CD4-positive, alpha-beta T cell treated with Interferon alpha-2 for 1 hour (primary cell): ENCODE measurements around the gene G6PC1.
"Not testable (repeated sequence)": the region's sequence is repeated elsewhere in the genome, so short reads cannot be mapped to it uniquely, and the experiment has no call there.

Experiments
- DNase-seq, 2 donors: peaks; one replicate each; pipeline ENCODE4 v3.0.0-alpha.2; 2020 to 2022

G6PC1 gene

DNA sequence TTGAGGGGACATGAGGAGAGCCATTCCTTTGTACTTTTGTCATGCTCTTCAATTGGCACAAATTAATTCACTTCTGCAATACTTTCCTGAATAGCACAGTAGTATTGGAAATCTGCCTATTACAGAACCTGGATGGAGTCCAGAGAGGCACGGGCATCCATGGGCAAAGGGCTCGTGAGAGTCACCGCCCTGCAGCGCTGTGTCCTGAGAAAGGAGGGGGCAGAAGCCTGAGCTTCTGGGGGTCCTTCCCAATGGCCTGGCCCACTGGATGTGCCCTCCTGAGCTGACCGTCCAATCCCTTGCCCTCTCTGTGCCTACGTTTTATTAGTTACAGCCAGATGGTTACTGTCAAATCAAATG is 3.5 kb downstream of the G6PC1 start:
- no peak for DNase-seq

DNA sequence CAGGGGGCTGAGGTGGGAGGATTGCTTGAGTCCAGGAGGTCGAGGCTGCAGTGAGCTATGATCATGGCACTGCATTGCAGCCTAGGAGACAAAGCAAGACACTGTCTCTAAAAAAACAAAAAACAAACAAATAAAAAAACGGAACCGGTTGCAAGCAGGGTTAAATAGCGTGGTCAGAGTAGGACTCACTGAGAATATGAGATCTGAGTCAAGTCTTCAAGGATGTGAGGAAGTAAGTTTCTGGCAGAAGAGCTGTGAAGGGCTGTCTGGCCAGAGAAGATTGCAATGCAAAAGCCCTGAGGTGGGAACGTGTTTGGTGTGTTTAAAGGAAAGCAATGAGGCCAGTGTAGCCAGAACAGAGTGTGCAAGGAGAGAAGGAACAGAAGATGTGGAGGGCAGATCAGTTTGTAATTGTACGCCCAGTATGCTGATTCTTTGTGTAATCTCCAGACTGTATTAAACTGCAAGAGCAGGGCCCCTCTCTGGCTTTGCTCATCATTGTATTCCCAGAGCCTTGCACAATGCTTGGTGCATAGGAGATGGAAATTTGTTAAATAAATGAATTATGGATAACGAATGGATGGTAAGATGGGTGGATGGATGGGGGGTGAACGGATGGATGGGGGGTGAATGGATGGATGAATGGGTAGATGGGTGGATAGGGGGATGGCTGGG is 6.3 kb downstream of the G6PC1 start:
- DNase-seq: no peak

DNA sequence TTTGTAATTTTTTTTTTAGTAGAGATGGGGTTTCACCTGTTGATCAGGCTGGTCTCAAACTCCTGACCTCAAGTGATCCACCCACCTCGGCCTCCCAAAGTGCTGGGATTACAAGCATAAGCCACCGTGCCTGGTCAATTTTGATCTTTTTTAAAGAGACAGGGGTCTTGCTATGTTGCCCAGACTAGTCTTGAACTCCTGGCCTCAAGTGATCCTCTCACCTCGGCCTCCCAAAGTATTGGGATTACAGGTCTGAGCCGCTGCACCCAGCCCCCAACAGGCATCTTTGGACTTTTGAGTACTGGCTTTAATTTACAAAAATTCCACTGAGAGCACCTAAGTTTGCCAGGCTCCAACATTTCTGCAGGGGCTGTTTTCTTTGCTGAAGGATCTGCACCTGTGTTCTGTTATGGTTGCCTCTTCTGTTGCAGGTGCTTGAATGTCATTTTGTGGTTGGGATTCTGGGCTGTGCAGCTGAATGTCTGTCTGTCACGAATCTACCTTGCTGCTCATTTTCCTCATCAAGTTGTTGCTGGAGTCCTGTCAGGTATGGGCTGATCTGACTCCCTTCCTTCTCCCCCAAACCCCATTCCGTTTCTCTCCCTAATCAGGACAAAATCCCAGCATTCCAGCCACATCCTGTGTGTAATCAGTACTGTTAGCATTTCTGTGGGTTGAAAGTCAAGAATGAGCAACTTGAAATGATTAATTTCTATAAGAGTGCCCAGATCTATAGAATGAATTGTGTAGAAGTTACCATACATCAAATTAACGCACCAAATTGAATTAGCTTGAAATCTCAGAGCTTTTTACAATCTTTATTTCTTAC is 8.5 kb downstream of the G6PC1 start:
- DNase-seq: no peak

DNA sequence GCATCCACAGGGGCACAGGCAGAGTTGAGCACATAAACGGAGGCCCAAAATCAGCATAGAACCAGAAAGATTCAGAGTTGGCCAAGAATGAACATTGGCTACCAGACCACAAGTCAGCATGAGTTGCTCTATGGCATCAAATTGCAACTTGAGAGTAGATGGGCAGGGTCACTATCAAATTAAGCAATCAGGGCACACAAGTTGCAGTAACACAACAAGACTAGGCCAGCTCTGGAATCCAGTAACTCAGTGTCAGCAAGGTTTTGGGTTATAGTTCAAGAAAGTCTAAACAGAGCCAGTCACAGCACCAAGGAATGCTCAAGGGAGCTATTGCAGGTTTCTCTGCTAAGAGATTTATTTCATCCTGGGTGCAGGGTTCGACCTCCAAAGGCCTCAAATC is 12.9 kb downstream of the G6PC1 start:
- no peak for DNase-seq

DNA sequence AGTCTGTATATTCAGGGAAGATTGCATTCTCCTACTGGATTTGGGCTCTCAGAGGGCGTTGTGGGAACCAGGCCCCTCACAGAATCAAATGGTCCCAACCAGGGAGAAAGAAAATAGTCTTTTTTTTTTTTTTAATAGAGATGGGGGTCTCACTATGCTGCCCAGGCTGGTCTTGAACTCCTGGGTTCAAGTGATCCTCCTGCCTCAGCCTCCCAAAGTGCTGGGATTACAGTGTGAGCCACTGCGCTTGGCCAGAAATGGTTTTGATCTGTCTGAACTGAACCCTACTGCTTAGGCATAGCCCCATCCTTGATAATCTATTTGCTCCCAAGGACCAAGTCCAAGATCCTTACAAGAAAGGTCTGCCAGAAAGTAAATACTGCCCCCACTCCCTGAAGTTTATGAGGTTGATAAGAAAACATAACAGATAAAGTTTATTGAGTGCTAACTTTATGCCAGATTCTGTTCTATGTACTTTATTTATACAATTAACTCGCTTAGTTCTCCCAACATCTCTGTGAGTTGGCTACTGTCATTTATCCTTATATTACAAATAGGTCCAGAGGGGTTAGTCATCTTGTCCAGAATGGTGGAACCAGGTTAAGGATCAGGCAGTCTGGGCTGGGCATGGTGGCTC is 13.5 kb downstream of the G6PC1 start:
- no peak for DNase-seq

DNA sequence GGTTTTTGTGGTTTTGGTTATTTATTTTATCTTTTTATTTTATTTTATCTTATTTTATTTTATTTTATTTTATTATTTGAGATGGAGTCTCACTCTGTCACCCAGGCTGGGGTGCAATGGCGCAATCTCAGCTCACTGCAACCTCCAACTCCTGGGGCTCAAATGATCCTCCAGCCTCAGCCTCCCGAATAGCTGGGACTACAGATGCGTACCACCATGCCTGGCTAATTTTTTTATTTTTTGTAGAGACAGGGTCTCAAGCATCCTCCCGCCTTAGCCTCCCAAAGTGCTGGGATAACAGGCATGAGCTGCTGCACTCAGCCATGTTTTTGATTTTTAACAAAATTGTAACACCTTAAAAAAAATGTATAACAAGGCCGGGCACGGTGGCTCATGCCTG is 14.7 kb downstream of the G6PC1 start:
- DNase-seq: not testable (repeated sequence)

DNA sequence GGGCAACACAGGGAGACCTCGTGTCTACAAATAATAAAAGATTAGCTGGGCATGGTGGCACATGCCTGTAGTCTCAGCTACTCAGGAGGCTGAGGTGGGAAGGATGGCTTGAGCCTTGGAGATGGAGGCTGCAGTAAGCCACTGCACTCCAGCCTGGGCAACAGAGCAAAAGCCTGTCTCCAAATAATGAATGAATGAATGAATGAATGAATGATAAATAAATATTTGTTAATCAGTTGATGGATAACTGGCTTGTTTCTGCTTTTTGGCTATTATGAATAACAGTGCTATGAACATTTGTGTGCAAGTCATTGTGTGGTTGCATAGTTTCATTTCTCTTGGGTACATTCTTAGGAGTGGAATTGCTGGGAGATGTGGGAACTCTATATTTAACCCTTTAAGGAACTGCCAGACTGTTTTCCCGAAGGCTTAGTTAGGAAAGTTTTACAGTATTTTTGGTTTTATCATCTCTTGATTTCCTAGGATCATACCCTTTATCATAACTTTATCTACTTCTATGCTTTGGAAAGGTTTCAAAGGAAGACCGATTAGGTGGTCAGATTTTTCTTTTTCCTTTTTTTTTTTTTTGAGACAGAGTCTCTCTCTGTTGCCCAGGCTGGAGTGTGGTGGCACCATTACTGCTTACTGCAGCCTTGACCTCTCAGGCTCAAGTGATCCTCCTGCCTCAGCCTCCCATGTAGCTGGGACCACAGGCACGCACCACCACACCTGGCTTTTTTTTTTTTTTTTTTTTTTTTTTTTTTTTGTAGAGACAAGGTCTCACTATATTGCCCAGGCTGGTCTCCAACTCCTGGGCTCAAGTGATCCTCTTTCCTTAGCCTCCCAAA is 16.0 kb downstream of the G6PC1 start:
- DNase-seq: not testable (repeated sequence)

DNA sequence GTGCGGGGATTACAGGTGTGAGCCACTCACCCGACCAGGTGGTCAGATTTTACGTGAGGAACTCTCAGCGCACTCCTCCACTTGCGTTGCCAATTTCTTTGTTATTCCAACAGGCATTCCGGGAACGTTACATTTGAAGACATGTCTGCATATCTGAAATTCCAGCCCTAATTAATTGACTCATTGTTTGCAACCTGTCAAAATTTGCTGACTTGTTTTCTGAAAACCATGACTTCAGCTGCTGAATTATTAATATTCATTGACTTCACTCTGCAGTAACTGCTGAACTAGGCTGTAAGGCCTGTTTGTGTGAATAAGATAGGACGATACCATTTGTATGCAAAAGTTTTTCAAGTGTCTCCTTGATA is 16.6 kb downstream of the G6PC1 start:
- DNase-seq: no peak

DNA sequence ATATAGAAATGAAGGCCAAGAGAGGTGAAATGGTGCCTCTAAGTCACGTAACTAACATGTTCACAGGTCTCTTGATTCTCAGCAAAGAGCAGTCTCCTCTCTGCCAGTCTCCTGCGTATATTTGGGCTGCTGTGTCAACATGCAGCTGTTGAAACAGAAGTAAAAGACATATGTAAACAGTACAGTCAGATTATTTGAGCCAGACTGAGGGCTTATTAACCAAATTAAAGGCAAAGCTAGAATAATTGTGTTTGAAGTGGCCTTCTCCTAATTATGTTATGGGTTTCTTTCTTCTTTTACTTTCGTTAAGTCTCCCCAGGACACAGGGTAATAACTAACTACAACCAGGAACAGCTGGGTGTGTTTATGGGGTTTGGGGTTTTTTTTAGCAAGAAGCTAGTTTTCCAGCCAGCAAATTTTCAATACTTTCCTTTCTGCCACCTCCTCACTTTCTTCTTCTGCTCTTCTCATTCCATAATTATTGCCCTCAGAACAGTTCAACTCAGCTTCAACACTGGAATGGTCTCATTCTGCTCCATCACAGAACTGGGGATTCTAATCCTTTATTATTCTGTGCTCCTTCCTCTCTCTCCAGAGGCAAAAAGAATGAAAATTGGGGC is 18.4 kb downstream of the G6PC1 start:
- DNase-seq: no peak

DNA sequence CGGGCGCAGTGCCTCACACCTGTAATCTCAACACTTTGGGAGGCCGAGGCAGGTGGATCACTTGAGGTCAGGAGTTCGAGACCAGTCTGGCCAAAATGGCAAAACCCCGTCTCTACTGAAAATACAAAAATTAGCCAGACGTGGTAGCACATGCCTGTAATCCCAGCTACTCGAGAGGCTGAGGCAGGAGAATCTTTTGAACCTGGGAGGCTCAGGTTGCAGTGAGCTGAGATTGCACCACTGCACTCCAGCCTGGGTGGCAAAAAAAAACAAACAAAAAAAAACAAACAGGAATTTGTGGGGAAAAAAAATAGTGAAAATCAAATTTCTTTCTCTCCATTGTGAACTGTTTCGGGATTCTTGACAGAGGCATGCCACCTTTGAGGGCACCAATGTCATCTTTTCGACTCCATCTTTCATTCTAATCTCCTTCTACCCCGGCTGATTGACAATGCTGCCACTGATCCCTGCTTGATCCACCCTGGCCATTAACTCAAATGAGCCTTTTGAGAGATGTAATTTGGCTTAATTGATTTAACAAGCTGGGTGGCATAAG is 19.0 kb downstream of the G6PC1 start:
- not testable (repeated sequence) for DNase-seq

DNA sequence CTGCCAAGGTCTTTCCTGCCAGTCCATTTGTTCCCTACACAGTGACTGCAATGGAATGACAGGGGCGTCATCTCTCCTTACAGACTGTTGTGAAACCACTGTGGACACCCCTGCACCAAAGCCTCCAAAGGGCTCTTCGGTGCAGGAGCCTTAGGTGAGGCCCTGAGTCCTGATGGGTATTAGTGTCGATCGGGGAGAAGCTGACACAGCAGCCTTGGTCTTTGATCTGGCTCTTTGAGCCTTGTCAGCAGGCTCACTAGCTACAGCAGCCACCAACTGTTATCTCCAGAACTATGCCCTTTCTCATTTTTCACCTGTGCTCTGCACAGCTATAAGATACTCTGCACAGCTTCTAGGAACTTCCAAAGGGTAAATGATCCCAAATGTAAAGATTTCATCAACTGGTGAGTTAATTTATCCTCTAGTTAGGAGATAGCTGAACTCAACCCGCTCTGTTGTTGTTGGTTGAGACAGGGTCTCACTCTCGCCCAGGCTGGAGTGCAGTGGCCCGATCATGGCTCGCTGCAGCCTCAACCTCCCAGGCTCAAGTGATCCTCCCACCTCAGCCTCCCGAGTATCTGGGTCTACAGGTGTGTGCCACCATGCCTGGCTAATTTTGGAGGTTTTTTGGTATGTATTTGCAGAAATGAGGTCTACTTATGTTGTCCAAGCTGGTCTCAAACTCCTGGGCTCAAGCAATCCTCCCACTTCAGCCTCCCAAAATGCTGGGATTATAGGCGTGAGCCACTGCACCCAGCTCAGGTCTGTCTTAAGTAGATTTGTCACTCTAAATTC is 19.7 kb downstream of the G6PC1 start:
- no peak for DNase-seq

DNA sequence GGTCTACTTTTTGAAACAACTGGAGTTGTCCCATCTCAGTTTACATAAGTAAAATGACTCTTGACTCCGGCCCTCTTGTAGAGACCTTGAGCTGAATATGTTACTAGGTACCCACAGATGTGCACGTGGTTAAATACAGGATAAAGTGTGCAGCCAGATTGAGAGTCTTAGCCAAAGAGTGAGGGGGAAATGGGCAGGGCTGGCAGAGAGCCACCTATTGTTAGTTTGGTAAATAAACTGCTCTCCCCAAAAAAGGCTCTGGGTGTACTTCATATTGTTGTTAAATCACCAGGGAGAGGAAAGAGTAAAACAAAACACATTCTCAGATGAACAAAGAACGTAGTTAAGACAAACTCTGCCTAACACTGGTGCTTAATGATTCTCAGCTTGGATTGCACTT is 20.3 kb downstream of the G6PC1 start:
- DNase-seq: no peak

DNA sequence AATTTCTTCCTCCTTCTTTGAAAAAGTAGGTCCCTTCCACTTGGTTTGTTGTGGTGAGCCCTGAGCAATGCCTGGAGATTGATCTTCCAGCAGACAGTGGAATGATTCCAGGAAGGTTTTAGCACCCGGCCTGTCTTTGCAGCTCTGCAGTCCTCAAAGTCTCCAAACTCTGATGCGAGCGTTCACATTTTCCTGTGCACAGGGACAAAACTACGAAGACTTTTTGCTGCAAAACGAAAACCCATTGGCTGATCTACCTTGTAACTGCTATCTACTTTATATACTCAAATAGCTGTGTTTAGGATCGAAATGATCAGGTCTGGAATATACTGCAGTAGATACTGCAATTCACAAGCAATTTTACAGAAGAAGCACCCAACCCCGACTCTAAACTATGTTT is 21.7 kb downstream of the G6PC1 start:
- no peak for DNase-seq

DNA sequence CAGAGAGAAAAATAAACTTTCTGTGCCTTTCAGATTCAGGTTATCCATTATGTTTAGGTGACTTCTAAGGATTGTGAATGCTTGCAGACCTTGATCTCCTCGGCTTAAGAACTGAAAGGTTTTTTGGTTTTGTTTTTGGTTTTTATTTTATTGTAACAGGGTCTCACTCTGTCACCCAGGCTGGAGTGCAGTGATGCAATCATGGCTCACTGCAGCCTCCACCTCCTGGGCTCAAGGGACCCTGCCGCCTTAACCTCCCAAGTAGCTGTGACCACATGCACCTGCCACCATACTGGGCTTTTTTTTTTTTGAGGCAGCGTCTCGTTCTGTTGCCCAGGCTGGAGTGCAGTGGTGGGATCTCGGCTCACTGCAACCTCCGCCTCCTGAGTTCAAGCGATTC is 22.9 kb downstream of the G6PC1 start:
- DNase-seq: not testable (repeated sequence)

DNA sequence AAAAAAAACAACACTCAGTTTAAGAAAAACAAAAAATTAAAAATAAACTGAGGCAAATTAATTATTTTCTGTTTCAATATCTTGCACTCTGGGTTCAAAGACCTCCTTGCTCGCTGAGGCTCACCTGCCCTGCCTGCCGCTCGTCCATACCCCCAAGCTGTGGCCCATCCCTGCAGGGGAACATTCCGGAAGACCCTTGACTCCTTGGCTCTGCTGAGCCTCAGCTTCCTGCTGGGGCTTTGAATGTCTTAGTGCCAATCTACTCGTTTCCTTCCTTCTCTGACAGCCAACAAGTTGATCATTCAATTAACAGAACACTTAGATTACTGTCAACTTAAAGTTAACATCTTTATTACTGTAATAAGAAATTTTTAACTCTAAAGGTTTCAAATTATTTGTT is 24.3 kb downstream of the G6PC1 start:
- DNase-seq: no peak

DNA sequence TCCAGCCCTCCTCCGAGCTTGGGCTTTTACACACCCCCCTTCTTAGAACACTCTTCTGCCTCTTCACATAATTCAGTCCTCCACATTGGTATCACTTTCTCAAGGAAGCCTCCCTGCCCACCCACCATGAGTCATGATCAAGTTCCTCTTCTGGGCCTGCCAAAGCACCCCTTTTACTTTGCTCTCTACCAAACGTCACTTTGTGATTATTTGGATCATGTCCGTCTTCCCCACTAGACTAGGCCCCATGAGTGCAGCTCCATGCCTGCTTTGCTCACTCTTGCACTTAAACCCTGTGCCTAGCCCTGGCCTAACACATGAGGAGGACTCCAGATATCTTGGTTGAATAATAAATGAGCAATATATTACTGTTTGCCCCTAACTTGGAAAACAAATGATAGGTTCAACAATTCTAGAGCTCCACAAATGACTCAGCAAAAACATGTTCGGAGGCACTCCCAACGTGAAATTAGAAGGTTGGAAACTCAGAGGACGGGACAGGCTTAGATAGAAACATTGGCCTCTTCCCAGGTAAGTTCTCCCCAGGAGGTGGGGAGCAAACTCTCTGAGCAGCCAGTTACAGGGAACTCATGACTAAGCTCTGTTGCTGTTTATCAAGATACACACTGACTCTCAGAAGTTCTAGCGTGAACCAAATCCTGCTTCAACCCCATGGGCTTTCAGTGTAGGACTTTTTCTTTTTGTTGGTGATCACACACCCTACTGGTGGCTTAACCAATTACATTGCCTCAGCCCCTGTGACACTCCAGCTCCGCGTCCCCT is 28.3 kb downstream of the G6PC1 start:
- DNase-seq: peak; percentile 26 to 70

DNA sequence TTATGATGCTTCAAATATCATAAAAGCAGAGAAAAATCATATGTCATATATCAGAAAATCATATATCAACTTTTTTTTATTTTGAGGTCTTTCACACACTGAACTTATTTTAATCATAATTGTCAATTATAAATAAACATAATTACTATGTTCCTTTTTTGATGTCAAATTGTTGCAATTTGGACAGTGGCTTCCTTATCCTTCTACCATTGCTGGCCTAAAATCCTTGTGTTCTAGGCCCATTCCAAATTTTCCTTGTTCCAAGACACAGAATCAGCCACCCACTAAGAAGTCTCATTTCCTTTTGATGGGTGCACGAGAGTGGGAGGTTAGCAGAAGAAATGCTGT is 28.9 kb downstream of the G6PC1 start:
- no peak for DNase-seq

DNA sequence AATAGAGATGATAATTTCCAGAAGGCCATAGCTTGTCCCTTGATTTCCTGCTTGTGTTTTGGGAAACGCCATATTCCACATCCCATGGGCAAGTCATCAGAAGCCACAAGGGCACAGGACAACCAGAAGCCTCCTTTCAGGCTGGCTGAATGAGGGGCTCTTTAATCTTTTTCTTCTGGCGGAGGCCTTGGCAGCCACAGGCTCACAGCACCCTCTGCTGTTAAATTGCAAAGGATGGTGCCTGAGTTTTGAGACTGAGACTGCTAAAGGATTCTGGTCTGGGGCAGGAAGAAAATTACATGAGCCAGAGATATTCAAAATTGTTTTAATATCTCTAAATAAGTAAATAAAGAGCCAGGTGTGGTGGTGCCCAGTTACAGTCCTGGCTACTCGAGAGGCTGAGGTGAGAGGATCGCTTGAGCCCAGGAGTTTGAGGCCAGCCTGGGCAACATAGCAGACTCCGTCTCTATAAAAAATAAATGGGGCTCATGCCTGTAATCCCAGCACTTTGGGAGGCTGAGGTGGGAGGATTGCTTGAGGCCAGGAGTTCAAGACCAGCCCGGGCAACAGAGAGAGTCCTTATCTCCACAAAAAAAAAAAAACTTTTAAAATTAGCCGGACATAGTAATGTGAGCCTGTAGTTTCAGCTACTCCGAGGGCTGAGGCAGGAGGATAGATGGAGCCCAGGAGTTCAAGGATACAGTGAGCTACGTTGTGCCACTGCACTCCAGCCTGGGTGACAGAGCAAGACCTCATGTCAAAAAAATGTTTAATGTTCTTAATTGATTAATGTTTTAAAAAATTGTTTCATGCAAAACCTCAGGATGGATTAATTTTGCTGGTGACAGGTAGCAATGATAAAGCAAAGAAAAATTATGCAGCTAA is 37.4 kb downstream of the G6PC1 start:
- DNase-seq: peak; percentile 9 to 37

DNA sequence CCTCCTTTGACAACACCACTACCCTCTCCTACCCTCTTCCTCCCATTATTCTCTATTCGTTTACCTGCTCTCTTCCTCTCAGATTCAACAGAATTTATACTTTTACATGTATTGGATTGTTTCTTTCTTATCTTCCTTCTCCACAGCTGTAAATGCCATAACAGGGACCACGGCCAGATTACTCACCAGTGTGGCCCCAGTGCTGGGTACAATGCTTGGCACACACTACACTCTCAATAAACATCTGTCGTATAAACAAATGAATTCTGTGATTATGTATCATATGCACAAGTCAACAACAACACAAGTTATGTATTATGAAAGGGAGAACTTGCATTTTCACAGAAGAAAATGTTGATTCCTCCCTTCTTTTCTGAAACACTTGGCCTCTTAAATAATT is 43.6 kb downstream of the G6PC1 start:
- no peak for DNase-seq

DNA sequence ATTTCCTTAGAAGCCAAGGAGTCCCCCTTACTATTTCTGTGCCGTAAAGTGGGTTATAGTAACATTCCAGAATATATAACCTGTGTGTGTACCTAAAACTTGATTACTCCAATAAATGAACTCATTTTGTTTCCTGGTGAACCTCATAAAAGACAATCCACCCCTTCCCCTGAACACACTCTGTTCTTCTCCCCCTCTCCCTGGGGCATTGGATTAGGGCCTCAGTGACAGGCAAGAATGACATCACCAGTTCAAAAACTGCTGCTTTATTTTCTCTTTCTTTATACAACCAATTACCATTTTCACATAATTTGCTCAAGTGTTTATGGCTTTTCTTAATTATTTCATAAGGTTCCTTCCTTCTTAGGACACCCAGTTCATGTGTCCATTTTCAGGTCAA is 46.2 kb downstream of the G6PC1 start:
- no peak for DNase-seq
